ENCODE measurements around the gene NEK7. TPM values are rescaled to one million over a fixed set of nuclear protein-coding genes. Genes with fewer than 3 reads are reported as not detected.

NEK7 gene
- total and polyA plus RNA-seq, 10 donors: 16.9 to 120 (median 73.2) TPM

- Histone ChIP-seq H3K27ac (no peak overlapping the region), H3K9me3 (no peaks in the 10 kb centered on the region), H3K27me3 (replicated peaks in 1 of 7) (no peaks in the 10 kb centered on the region), H3K36me3 (peaks cover 0 to 24% (median 5%) of the 10 kb centered on the region in 6 donors), H3K4me3 (no peak overlapping the region), H3K4me1 (peaks cover 6 to 29% (median 8%) of the 10 kb centered on the region in 6 donors)
- intact Hi-C loops (cut with DNase I; ENCODE audit: low total_unique reads): no loop called here
- no peak for DNase-seq
- WGBS, 5 donors: 93 to 98% (median 96%) methylated on average over 1 of the region's 1 CpG
- TF ChIP-seq POLR2A (IDR thresholded peaks at IDR 0.05): no peak
- TF ChIP-seq, protein P1, sequence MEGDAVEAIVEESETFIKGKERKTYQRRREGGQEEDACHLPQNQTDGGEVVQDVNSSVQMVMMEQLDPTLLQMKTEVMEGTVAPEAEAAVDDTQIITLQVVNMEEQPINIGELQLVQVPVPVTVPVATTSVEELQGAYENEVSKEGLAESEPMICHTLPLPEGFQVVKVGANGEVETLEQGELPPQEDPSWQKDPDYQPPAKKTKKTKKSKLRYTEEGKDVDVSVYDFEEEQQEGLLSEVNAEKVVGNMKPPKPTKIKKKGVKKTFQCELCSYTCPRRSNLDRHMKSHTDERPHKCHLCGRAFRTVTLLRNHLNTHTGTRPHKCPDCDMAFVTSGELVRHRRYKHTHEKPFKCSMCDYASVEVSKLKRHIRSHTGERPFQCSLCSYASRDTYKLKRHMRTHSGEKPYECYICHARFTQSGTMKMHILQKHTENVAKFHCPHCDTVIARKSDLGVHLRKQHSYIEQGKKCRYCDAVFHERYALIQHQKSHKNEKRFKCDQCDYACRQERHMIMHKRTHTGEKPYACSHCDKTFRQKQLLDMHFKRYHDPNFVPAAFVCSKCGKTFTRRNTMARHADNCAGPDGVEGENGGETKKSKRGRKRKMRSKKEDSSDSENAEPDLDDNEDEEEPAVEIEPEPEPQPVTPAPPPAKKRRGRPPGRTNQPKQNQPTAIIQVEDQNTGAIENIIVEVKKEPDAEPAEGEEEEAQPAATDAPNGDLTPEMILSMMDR (IDR thresholded peaks at IDR 0.05 in 8 of 11, conservative IDR thresholded peaks at IDR 0.05 in 3 of 11): no peak
- TF ChIP-seq POLR2AphosphoS5 (IDR thresholded peaks at IDR 0.05): no peak
Measured at GRCh38 chr1:198276241-198276640, 119.4 kb downstream of the NEK7 start.

GRCh38 chr1:198278943-198279342 is 122.1 kb downstream of the NEK7 start:
- no peak overlapping the region for H3K27ac ChIP-seq
- peaks cover 0 to 33% (median 5%) of the 10 kb centered on the region in 6 donors for H3K36me3 ChIP-seq
- H3K4me1 ChIP-seq: peaks cover 0 to 18% (median 2%) of the 10 kb centered on the region in 6 donors
- TF ChIP-seq, protein P1 (IDR thresholded peaks at IDR 0.05 in 8 of 11, conservative IDR thresholded peaks at IDR 0.05 in 3 of 11): no peak
- no peak for TF ChIP-seq POLR2AphosphoS5 (IDR thresholded peaks at IDR 0.05)
- TF ChIP-seq POLR2A (IDR thresholded peaks at IDR 0.05): no peak
- intact Hi-C loops (cut with DNase I; ENCODE audit: low total_unique reads): no loop called here
- no peaks in the 10 kb centered on the region for H3K9me3 ChIP-seq
- WGBS, 5 donors: 93 to 100% (median 98%) methylated on average over 1 of the region's 1 CpG
- no peak for DNase-seq
- no peak overlapping the region for H3K4me3 ChIP-seq
- no peaks in the 10 kb centered on the region for H3K27me3 ChIP-seq (replicated peaks in 1 of 7)

DNA sequence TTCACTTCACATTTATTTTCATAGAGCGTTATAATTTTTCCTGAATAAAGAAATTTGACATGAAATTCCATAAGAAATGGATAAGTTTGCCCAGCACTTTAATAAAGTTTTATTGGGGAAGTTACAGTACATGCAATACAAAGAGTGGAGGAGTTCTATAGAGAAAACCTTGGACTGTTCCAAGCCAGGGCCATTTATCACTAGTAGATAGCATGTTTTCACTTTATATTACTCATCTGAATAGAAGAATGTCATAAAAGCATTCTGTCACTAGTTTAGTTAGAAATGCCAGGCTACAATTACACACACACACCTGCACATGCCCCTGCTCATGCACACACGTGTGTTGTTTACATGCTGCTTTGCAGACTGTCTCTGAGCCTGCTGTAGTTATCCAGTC is 123.3 kb downstream of the NEK7 start:
- no peaks in the 10 kb centered on the region for H3K27me3 ChIP-seq (replicated peaks in 1 of 7)
- TF ChIP-seq, protein P1 (IDR thresholded peaks at IDR 0.05 in 8 of 11, conservative IDR thresholded peaks at IDR 0.05 in 3 of 11): no peak
- TF ChIP-seq POLR2A (IDR thresholded peaks at IDR 0.05): no peak
- no peak for TF ChIP-seq POLR2AphosphoS5 (IDR thresholded peaks at IDR 0.05)
- intact Hi-C loops (cut with DNase I; ENCODE audit: low total_unique reads): no loop called here
- H3K4me3 ChIP-seq: no peak overlapping the region
- H3K27ac ChIP-seq: no peak overlapping the region
- H3K36me3 ChIP-seq: peaks cover 0 to 39% (median 7%) of the 10 kb centered on the region in 6 donors
- peaks cover 0 to 12% (median 0%) of the 10 kb centered on the region in 6 donors for H3K4me1 ChIP-seq
- no peaks in the 10 kb centered on the region for H3K9me3 ChIP-seq
- no peak for DNase-seq
- 98 to 99% (median 98%) methylated on average over 2 of the region's 2 CpGs for WGBS, 5 donors

DNA sequence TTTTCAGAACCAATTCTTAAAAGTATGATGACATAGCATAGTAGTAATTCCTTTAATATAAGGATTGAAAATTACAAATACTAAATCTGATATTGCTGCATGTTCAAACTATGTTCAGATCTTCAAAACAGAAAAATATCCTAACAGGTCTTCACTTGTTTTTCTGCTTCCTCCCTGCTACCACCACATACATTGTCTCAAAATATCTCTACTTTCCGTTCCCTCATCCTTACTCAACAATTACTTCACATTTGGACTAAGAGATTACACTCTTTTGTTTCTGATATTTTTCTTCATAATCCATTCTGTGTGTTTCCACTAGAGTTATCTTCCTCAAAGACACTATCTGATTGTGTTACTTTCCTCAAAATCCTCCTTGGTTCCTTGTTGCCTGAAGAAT is 125.1 kb downstream of the NEK7 start:
- H3K27me3 ChIP-seq (replicated peaks in 1 of 7): no peaks in the 10 kb centered on the region
- no peaks in the 10 kb centered on the region for H3K9me3 ChIP-seq
- intact Hi-C loops (cut with DNase I; ENCODE audit: low total_unique reads): no loop called here
- H3K27ac ChIP-seq: no peak overlapping the region
- H3K4me1 ChIP-seq: peaks cover 0 to 7% (median 0%) of the 10 kb centered on the region in 6 donors
- H3K36me3 ChIP-seq: peaks cover 0 to 54% (median 10%) of the 10 kb centered on the region in 6 donors
- TF ChIP-seq POLR2A (IDR thresholded peaks at IDR 0.05): no peak
- TF ChIP-seq, protein P1 (IDR thresholded peaks at IDR 0.05 in 8 of 11, conservative IDR thresholded peaks at IDR 0.05 in 3 of 11): no peak
- no peak for TF ChIP-seq POLR2AphosphoS5 (IDR thresholded peaks at IDR 0.05)
- WGBS, 5 donors: 74 to 87% (median 74%) methylated on average over 1 of the region's 1 CpG
- DNase-seq: no peak
- H3K4me3 ChIP-seq: no peak overlapping the region

Measured in spleen (tissue), 11 donors.